ENCODE results near the gene PPP1R13L. TPM values are rescaled to one million over a fixed set of nuclear protein-coding genes. Genes with fewer than 3 reads are reported as not detected.

The PPP1R13L gene
- total RNA-seq, 6 experiments from 2014 or later: 10.2 to 24.7 (median 22.2) TPM

DNA sequence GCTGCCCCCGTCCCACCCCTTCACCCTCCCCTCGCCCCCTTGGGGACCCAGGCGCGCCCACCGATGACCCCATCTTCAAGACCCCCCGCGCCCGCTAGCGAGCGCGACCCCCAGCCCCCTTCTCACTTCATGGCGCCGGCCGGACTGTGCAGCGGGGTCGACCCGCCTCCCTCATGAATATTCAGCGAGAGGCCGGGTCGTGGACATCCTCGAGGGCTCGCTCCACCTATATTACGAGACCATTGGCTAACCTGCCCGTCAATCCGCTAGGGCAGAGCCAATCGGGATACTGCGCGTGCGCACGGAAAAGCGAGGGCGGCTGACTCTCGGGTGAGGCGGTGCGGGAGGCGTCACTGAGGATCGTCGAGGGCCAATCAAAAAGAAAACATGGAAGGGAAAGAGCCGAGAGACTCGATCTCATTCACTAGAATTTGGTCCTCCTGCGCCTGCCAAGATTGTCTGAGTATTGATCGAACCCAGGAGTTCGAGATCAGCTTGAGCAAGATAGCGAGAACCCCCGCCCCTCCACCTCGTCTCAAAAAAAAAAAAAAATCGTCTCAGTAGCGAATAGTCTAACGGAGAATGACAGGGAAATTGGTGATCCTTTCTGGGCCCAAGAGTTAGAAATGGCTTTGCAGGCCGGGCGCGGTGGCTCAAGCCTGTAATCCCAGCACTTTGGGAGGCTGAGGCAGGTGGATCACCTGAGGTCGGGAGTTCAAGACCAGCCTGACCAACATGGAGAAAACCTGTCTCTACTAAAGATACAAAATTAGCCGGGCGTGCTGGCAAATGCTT is 34.3 kb downstream of the PPP1R13L start, which contains the start of gene ERCC2:
ERCC2 (minus strand) TSS at position 164 of the 795 bp plus-strand sequence; CDS start at position 131, 33 bp downstream.
- DNase-seq: peak; percentile 100
- H3K4me1 Mint-ChIP-seq (ENCODE audit: low read depth): peaks cover 23% of the 10 kb centered on the region
- H3K4me3 Mint-ChIP-seq: peak within 1 kb of the TSS; percentile 91
- H3K9me3 Mint-ChIP-seq: no peaks in the 10 kb centered on the region
- TF ChIP-seq, protein P1, sequence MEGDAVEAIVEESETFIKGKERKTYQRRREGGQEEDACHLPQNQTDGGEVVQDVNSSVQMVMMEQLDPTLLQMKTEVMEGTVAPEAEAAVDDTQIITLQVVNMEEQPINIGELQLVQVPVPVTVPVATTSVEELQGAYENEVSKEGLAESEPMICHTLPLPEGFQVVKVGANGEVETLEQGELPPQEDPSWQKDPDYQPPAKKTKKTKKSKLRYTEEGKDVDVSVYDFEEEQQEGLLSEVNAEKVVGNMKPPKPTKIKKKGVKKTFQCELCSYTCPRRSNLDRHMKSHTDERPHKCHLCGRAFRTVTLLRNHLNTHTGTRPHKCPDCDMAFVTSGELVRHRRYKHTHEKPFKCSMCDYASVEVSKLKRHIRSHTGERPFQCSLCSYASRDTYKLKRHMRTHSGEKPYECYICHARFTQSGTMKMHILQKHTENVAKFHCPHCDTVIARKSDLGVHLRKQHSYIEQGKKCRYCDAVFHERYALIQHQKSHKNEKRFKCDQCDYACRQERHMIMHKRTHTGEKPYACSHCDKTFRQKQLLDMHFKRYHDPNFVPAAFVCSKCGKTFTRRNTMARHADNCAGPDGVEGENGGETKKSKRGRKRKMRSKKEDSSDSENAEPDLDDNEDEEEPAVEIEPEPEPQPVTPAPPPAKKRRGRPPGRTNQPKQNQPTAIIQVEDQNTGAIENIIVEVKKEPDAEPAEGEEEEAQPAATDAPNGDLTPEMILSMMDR (IDR thresholded peaks at IDR 0.05): no peak
- H3K27ac Mint-ChIP-seq: peak within 1 kb of the TSS; percentile 99
- peaks cover 3% of the 10 kb centered on the region for H3K27me3 Mint-ChIP-seq (ENCODE audit: insufficient read depth)
- peaks cover 13% of the 10 kb centered on the region for H3K36me3 Mint-ChIP-seq (ENCODE audit: low read depth)

DNA sequence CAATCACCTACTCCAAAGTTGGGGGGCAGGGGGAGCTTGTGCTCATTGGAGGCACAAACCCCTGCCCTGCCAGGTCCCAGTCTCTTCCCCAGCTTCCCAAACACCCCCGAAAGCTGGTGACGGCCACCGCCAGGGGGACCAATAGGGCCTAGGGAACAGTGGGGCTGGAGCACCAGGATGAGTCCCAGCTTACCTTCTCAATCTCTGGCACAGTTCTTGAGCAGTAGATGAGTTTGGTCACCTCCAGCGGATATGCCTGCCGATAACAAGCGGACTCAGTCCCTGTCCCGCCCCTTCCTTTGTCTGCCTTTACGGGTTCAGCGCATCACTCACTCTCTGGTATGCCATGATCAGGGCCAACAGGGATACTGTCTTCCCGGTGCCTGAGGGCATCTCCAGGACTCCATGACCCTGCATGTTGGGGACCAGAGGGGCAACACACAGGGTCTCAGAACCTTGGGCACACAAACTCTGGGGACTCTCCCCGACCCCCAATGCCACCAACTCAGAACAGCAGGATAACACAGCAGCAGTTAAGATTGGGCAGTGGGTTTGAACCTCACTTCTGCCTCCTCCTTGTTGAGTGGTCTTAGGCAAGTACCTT is 36.0 kb downstream of the PPP1R13L start:
- Mint-ChIP-seq H3K27me3 (ENCODE audit: insufficient read depth) (peaks cover 3% of the 10 kb centered on the region; the same call in 1 of the 2 replicates), H3K36me3 (ENCODE audit: low read depth) (peaks cover 13% of the 10 kb centered on the region), H3K4me1 (ENCODE audit: low read depth) (peaks cover 23% of the 10 kb centered on the region), H3K4me3 (peak overlapping the region; percentile 79), H3K9me3 (no peaks in the 10 kb centered on the region), H3K27ac (peak overlapping the region; percentile 52)
- no peak for DNase-seq
- TF ChIP-seq, protein P1 (IDR thresholded peaks at IDR 0.05): no peak

GRCh38 chr19:45368127-45368526 is 36.7 kb downstream of the PPP1R13L start:
- peaks cover 13% of the 10 kb centered on the region for H3K36me3 Mint-ChIP-seq (ENCODE audit: low read depth)
- no peaks in the 10 kb centered on the region for H3K9me3 Mint-ChIP-seq
- DNase-seq: no peak
- H3K4me1 Mint-ChIP-seq (ENCODE audit: low read depth): peaks cover 23% of the 10 kb centered on the region
- H3K27me3 Mint-ChIP-seq (ENCODE audit: insufficient read depth): peaks cover 3% of the 10 kb centered on the region; the same call in 1 of the 2 replicates
- H3K27ac Mint-ChIP-seq: no peak overlapping the region
- TF ChIP-seq, protein P1 (IDR thresholded peaks at IDR 0.05): no peak
- 0 out of 2 replicates have a peak overlapping the region, but pooled peaks have one; percentile 25 for H3K4me3 Mint-ChIP-seq

DNA sequence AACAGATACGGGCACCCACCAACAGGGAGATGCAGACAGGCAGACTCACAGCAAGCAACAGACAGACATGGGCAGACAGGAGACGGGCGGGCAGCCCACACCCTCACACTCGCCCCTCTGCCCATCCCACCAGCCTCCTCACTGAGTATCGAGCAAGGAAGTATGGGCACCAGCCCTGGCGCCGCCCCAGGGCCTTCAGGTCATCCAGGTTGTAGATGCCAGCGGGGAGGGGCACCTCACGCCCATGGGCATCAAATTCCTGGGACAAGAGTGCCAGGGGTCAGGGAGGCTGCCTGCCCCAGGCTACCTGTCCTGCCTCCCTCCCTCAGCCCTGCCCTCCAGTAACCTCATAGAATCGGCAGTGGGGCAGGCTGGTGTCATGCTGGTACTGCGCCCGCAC is 40.2 kb downstream of the PPP1R13L start:
- Mint-ChIP-seq H3K27ac (no peak overlapping the region), H3K9me3 (no peaks in the 10 kb centered on the region), H3K36me3 (ENCODE audit: low read depth) (peaks cover 22% of the 10 kb centered on the region), H3K4me3 (no peak overlapping the region), H3K4me1 (ENCODE audit: low read depth) (peaks cover 13% of the 10 kb centered on the region), H3K27me3 (ENCODE audit: insufficient read depth) (peaks cover 1% of the 10 kb centered on the region; the same call in 1 of the 2 replicates)
- DNase-seq: no peak
- TF ChIP-seq, protein P1 (IDR thresholded peaks at IDR 0.05): no peak

DNA sequence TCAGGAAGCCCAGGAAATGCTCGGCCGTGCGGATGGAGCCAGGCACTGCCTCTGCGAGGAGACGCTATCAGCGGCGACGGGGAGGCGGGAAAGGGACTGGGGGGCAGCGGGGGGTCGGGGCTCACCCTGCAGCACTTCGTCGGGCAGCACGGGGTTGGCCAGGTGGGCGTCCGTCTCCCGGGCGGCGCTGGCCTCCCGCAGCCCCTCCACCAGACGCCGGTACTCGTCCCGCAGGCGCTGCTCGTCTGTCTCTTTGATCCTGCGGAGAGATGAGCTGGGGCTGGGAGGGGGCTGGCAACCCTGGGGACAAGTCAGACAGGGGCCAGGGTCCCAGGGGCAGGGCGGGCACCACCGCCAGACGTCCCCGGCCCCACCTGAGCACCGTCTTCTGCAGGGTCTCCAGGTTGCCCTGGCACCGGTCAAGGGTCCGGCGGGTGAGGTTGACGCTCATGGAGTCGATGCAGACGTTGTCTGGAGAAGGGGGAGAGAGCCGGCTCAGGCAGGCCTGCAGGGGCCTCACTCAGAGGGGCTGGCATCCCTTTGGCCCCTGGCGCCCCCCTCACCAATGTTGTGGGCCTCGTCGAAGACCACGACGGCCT is 40.9 kb downstream of the PPP1R13L start:
- peaks cover 10% of the 10 kb centered on the region for H3K4me1 Mint-ChIP-seq (ENCODE audit: low read depth)
- DNase-seq: no peak
- H3K36me3 Mint-ChIP-seq (ENCODE audit: low read depth): peaks cover 24% of the 10 kb centered on the region
- H3K4me3 Mint-ChIP-seq: no peak overlapping the region
- H3K27ac Mint-ChIP-seq: no peak overlapping the region
- no peaks in the 10 kb centered on the region for H3K9me3 Mint-ChIP-seq
- TF ChIP-seq, protein P1 (IDR thresholded peaks at IDR 0.05): no peak
- no peaks in the 10 kb centered on the region; the same call in 1 of the 2 replicates for H3K27me3 Mint-ChIP-seq (ENCODE audit: insufficient read depth)

Data from HFFc6 (cell line).